ENCODE data around the gene HSD17B11.

The HSD17B11 gene

GRCh38 chr4:87410157-87410556, 19.2 kb upstream of the HSD17B11 start:
- TF ChIP-seq CTCF (IDR thresholded peaks at IDR 0.05) = no peak

- no peak for TF ChIP-seq CTCF (IDR thresholded peaks at IDR 0.05)
These were observed 18.5 kb upstream of the HSD17B11 start for GRCh38 chr4:87409420-87409939.

- TF ChIP-seq CTCF (IDR thresholded peaks at IDR 0.05) = no peak
These were observed 15.5 kb upstream of the HSD17B11 start for GRCh38 chr4:87406462-87406861.

- no peak for TF ChIP-seq CTCF (IDR thresholded peaks at IDR 0.05)
These were observed 14.3 kb upstream of the HSD17B11 start for GRCh38 chr4:87405211-87405820.

- TF ChIP-seq CTCF (IDR thresholded peaks at IDR 0.05) = no peak
These were observed 9.0 kb upstream of the HSD17B11 start for GRCh38 chr4:87399954-87400353.

- TF ChIP-seq CTCF (IDR thresholded peaks at IDR 0.05) = no peak
These were observed 8.2 kb upstream of the HSD17B11 start for GRCh38 chr4:87399148-87399547.

GRCh38 chr4:87392183-87392582, 1.2 kb upstream of the HSD17B11 start:
- no peak for TF ChIP-seq CTCF (IDR thresholded peaks at IDR 0.05)

GRCh38 chr4:87391576-87392054, 627 bp upstream of the HSD17B11 start:
- TF ChIP-seq CTCF (IDR thresholded peaks at IDR 0.05) = no peak

Data from LNCAP (cell line).